ENCODE results near the gene DNASE2. TPM values are rescaled to one million over a fixed set of nuclear protein-coding genes. Genes with fewer than 3 reads are reported as not detected.
A peak's percentile ranks its signal among the peaks of the same experiment; 100 is the strongest.

Gene DNASE2
- total and polyA plus RNA-seq, 3 experiments from 2014 or later = 20.7 to 61.6 (median 22.4) TPM

DNA sequence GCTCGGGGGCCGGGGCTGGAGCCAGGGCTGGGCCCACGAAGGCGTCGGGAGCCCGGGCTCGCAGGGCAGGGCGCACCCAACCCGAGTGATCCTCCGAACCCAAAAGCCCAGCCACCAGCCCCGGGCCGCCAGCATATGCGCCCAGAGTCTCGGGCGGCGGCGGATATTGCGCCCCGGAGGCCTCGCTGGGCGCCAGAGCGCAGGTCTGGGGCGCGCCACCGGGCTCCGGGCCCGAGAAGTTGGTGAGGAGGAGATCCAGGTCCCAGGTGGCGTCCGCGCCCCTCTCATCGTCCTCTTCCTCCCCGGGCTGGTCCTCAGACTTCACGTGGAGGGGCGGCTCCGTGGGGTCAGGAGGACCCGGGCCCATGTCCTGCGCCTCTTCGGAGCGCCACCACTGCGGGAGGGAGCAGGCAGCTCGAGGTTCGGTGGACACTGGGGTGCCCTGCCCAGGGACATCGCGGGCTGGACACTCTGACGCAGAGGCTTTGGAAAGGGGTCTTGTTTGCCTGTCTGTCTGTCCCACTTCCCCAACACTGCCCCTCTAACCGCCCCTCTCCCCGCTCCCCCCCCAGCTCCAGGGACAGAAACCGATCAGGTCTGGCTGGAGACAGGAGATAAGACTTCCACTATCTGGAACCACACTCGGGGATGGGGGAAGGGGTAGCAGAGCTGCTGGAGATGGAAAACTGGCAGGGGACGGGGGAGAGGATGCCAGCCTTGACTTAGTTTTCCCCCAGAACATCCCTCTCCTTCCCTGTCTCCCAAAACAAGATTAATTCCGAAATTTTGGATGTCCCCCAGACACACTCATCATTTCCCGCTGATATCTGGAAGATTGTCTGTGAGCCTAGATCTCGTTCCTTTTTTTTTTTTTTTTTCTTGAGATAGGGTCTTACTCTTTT is 4.8 kb upstream of the DNASE2 start:
- peaks cover 12% of the 10 kb centered on the region for H3K4me1 ChIP-seq (ENCODE audit: insufficient read depth, low read length)
- peaks cover 20 to 38% (median 23%) of the 10 kb centered on the region in 3 donors for H3K4me1 Mint-ChIP-seq
- no peaks in the 10 kb centered on the region for H3K36me3 ChIP-seq (ENCODE audit: insufficient read depth, low read length)
- peak overlapping the region; percentile 25 to 76 (median 61) for H3K4me3 Mint-ChIP-seq
- peak overlapping the region; percentile 57 for H3K4me3 ChIP-seq (ENCODE audit: low read length)
- no peak for DNase-seq
- no peaks in the 10 kb centered on the region for H3K9me3 ChIP-seq (ENCODE audit: low read length)
- H3K27ac ChIP-seq (ENCODE audit: low read depth, low read length) = peak overlapping the region; percentile 81
- peak overlapping the region in 3 of 8 donors; percentile 23 to 72 (median 57) for H3K27ac Mint-ChIP-seq
- no peaks in the 10 kb centered on the region for H3K27me3 ChIP-seq (ENCODE audit: insufficient read depth, low read length, poor library complexity, severe bottlenecking)
- ChIA-PET POLR2A (interaction anchor here (0.8 to 1.4 kb wide), 6 partner anchors 33 to 214 kb away, joined by 3 to 7 read pairs (median 4); partner anchors contain the start of genes CALR, FARSA and SYCE2), CTCF (interaction anchor here (0.6 to 8.4 kb wide), 19 partner anchors 11 to 308 kb away, joined by 3 to 117 read pairs (median 4); partner anchors contain the start of genes DAND5, FARSA, RNASEH2A and SYCE2)
- H3K27me3 Mint-ChIP-seq = peaks cover 0 to 4% of the 10 kb centered on the region in 2 donors
- H3K36me3 Mint-ChIP-seq = peaks cover 0 to 5% (median 0%) of the 10 kb centered on the region in 3 donors
- no peaks in the 10 kb centered on the region for H3K9me3 Mint-ChIP-seq

GRCh38 chr19:12884926-12885748 is 3.9 kb upstream of the DNASE2 start:
- H3K36me3 ChIP-seq (ENCODE audit: insufficient read depth, low read length) = no peaks in the 10 kb centered on the region
- peak overlapping the region; percentile 61 to 89 (median 78) for H3K27ac Mint-ChIP-seq
- POLR2A ChIA-PET = interaction anchor here (0.8 to 1.4 kb wide), 6 partner anchors 34 to 215 kb away, joined by 3 to 7 read pairs (median 4); partner anchors contain the start of genes CALR, FARSA and SYCE2
- H3K27ac ChIP-seq (ENCODE audit: low read depth, low read length) = peak overlapping the region; percentile 81
- H3K4me1 ChIP-seq (ENCODE audit: insufficient read depth, low read length) = peaks cover 15% of the 10 kb centered on the region
- H3K4me3 ChIP-seq (ENCODE audit: low read length) = peak overlapping the region; percentile 57
- H3K4me1 Mint-ChIP-seq = peaks cover 22 to 39% (median 23%) of the 10 kb centered on the region in 3 donors
- H3K4me3 Mint-ChIP-seq = peak overlapping the region; percentile 84 to 93 (median 87)
- no peaks in the 10 kb centered on the region for H3K9me3 Mint-ChIP-seq
- H3K9me3 ChIP-seq (ENCODE audit: low read length) = no peaks in the 10 kb centered on the region
- DNase-seq = peak; percentile 65 to 89 (median 82)
- CTCF ChIA-PET = interaction anchor here (0.6 to 8.4 kb wide), 34 partner anchors 9 to 216 kb away, joined by 3 to 117 read pairs (median 4); partner anchors contain the start of genes DAND5, FARSA, RNASEH2A and SYCE2
- peaks cover 0 to 6% (median 0%) of the 10 kb centered on the region in 3 donors for H3K36me3 Mint-ChIP-seq
- no peaks in the 10 kb centered on the region for H3K27me3 Mint-ChIP-seq
- no peaks in the 10 kb centered on the region for H3K27me3 ChIP-seq (ENCODE audit: insufficient read depth, low read length, poor library complexity, severe bottlenecking)

DNA sequence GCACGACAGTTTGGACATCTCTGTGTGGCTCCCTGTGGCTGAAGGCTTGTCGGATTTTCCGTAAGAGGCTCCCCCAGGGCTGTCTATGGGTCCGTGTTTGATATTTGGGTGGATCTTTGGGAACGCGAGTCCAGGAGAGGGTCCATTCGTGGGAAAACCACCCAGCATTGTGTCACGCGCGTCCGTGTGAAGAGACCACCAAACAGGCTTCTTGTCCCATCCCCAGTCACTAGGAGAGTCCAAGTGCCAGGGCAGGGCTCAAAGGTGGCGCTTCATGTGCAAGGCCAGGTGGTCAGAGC is 3.3 kb upstream of the DNASE2 start:
- H3K4me3 Mint-ChIP-seq = peak overlapping the region; percentile 84 to 93 (median 87)
- no peak for DNase-seq
- H3K27ac Mint-ChIP-seq = peak overlapping the region in 2 of 8 donors; percentile 68 to 89
- no peaks in the 10 kb centered on the region for H3K9me3 Mint-ChIP-seq
- H3K36me3 ChIP-seq (ENCODE audit: insufficient read depth, low read length) = no peaks in the 10 kb centered on the region
- no peaks in the 10 kb centered on the region for H3K27me3 ChIP-seq (ENCODE audit: insufficient read depth, low read length, poor library complexity, severe bottlenecking)
- H3K36me3 Mint-ChIP-seq = peaks cover 0 to 6% (median 0%) of the 10 kb centered on the region in 3 donors
- peaks cover 23 to 41% (median 29%) of the 10 kb centered on the region in 3 donors for H3K4me1 Mint-ChIP-seq
- H3K9me3 ChIP-seq (ENCODE audit: low read length) = no peaks in the 10 kb centered on the region
- peaks cover 17% of the 10 kb centered on the region for H3K4me1 ChIP-seq (ENCODE audit: insufficient read depth, low read length)
- H3K4me3 ChIP-seq (ENCODE audit: low read length) = peak overlapping the region; percentile 57
- CTCF ChIA-PET = interaction anchor here (0.6 to 8.4 kb wide), 31 partner anchors 8 to 216 kb away, joined by 3 to 117 read pairs (median 4); partner anchors contain the start of genes DAND5, FARSA, RNASEH2A and SYCE2
- peak overlapping the region; percentile 81 for H3K27ac ChIP-seq (ENCODE audit: low read depth, low read length)
- no peaks in the 10 kb centered on the region for H3K27me3 Mint-ChIP-seq
- POLR2A ChIA-PET = interaction anchor here (0.9 to 1.4 kb wide), 5 partner anchors 35 to 216 kb away, joined by 3 to 7 read pairs (median 4); partner anchors contain the start of genes CALR and SYCE2

DNA sequence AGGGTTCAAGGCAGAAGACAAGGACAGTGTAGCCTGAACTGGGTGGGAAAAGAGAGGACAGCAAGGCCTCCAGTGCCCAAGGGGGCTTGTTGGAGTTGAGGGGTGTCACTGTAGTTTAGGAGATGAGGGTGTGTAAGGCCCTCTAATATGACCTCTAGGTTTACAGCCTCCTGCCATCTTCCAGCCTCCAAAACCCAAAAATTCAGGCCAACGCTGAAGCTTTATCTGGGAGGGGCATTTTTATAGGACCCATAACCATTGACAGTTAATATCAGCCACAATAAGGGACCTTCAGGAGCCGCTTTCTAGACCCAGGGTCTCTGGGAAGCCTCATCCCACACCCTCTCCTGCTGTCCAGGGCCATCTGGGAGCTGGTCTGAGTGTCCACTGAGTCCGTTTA is 3.0 kb upstream of the DNASE2 start:
- Histone ChIP-seq H3K36me3 (ENCODE audit: insufficient read depth, low read length) (no peaks in the 10 kb centered on the region), H3K4me1 (ENCODE audit: insufficient read depth, low read length) (peaks cover 17% of the 10 kb centered on the region), H3K4me3 (ENCODE audit: low read length) (peak overlapping the region; percentile 57), H3K9me3 (ENCODE audit: low read length) (no peaks in the 10 kb centered on the region), H3K27me3 (ENCODE audit: insufficient read depth, low read length, poor library complexity, severe bottlenecking) (no peaks in the 10 kb centered on the region), H3K27ac (ENCODE audit: low read depth, low read length) (peak overlapping the region; percentile 81)
- Mint-ChIP-seq H3K36me3 (peaks cover 0 to 8% (median 0%) of the 10 kb centered on the region in 3 donors), H3K4me3 (peak overlapping the region in 4 of 7 donors; percentile 29 to 85 (median 52)), H3K27ac (no peak overlapping the region), H3K9me3 (no peaks in the 10 kb centered on the region), H3K4me1 (peaks cover 23 to 43% (median 30%) of the 10 kb centered on the region in 3 donors), H3K27me3 (no peaks in the 10 kb centered on the region)
- no peak for DNase-seq
- CTCF ChIA-PET = interaction anchor here (1.2 to 8.4 kb wide), 5 partner anchors 36 to 124 kb away, joined by 3 to 117 read pairs (median 5); partner anchors contain the start of gene DAND5
- POLR2A ChIA-PET = no interaction called here

DNA sequence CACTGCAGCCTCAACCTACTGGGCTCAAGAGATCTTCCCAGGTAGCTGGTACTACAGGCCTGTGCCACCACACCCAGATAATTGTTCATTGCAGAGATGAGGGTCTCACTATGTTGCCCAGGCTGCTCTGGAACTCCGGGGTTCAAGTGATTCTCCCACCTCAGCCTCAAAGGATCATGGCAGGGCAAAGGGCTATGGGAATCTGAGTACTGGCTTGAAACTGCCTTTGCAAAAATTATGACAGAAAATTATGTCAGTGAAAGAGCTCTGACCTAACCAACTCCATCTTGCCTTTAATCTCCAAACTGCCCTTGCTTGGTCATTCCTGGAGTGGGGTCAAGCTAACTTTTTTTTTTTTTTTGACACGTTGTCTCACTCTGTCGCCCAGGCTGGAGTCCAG is 1.3 kb upstream of the DNASE2 start:
- H3K36me3 ChIP-seq (ENCODE audit: insufficient read depth, low read length) = peaks cover 9% of the 10 kb centered on the region
- ChIA-PET POLR2A (no interaction called here), CTCF (interaction anchor here (0.8 to 8.4 kb wide), 6 partner anchors 8 to 212 kb away, joined by 3 to 117 read pairs (median 4); no protein-coding TSS in a partner anchor)
- H3K27me3 ChIP-seq (ENCODE audit: insufficient read depth, low read length, poor library complexity, severe bottlenecking) = no peaks in the 10 kb centered on the region
- H3K4me1 ChIP-seq (ENCODE audit: insufficient read depth, low read length) = peaks cover 17% of the 10 kb centered on the region
- Mint-ChIP-seq H3K4me3 (peak overlapping the region; percentile 49 to 96 (median 88)), H3K9me3 (no peaks in the 10 kb centered on the region), H3K27ac (peak overlapping the region in 3 of 8 donors; percentile 56 to 79 (median 64)), H3K4me1 (peaks cover 24 to 43% (median 30%) of the 10 kb centered on the region in 3 donors), H3K27me3 (no peaks in the 10 kb centered on the region), H3K36me3 (peaks cover 0 to 19% (median 0%) of the 10 kb centered on the region in 3 donors)
- H3K9me3 ChIP-seq (ENCODE audit: low read length) = no peaks in the 10 kb centered on the region
- no peak for DNase-seq
- H3K4me3 ChIP-seq (ENCODE audit: low read length) = no peak overlapping the region
- H3K27ac ChIP-seq (ENCODE audit: low read depth, low read length) = peak overlapping the region; percentile 83

- H3K27ac ChIP-seq (ENCODE audit: low read depth, low read length) = peak overlapping the region; percentile 83
- ChIA-PET POLR2A (interaction anchor here (0.7 to 2.0 kb wide), 4 partner anchors 11 to 85 kb away, joined by 3 to 8 read pairs (median 4); partner anchors contain the start of gene GCDH), CTCF (interaction anchor here (0.8 to 8.4 kb wide), 6 partner anchors 10 to 204 kb away, joined by 3 to 117 read pairs (median 3); no protein-coding TSS in a partner anchor)
- Mint-ChIP-seq H3K27ac (peak overlapping the region; percentile 63 to 96 (median 92)), H3K9me3 (no peaks in the 10 kb centered on the region), H3K4me3 (peak overlapping the region; percentile 87 to 96 (median 89)), H3K4me1 (peaks cover 23 to 36% (median 25%) of the 10 kb centered on the region in 3 donors), H3K27me3 (no peaks in the 10 kb centered on the region), H3K36me3 (peaks cover 0 to 32% (median 0%) of the 10 kb centered on the region in 3 donors)
- no peaks in the 10 kb centered on the region for H3K27me3 ChIP-seq (ENCODE audit: insufficient read depth, low read length, poor library complexity, severe bottlenecking)
- peaks cover 17% of the 10 kb centered on the region for H3K4me1 ChIP-seq (ENCODE audit: insufficient read depth, low read length)
- peak in 1 of 5 donors; percentile 45 for DNase-seq
- H3K9me3 ChIP-seq (ENCODE audit: low read length) = no peaks in the 10 kb centered on the region
- H3K36me3 ChIP-seq (ENCODE audit: insufficient read depth, low read length) = peaks cover 14% of the 10 kb centered on the region
- H3K4me3 ChIP-seq (ENCODE audit: low read length) = peak overlapping the region; percentile 89
Observed at GRCh38 chr19:12880551-12881171, 588 bp downstream of the DNASE2 start.

DNA sequence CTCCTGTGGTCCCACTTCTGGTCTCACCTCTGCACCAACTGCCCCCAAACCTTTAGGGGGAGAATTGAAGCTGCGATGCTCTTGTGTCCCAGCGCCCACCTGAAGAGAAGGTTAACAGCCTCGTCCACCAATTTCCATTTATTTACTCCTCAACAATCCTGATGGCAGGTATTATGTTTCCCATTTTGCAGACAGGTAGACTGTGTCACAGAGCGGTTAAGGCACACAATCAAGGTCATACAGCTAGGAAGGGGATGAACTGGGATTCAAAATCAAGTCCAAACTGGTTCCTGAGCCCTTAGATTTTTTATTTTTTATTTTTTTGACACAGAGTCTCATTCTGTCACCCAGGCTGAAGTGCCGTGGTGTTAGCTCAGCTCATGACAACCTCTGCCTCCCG is 6.2 kb downstream of the DNASE2 start:
- no peak for DNase-seq
- Histone ChIP-seq H3K9me3 (ENCODE audit: low read length) (no peaks in the 10 kb centered on the region), H3K4me1 (ENCODE audit: insufficient read depth, low read length) (peaks cover 1% of the 10 kb centered on the region), H3K27ac (ENCODE audit: low read depth, low read length) (no peak overlapping the region), H3K36me3 (ENCODE audit: insufficient read depth, low read length) (peaks cover 14% of the 10 kb centered on the region), H3K4me3 (ENCODE audit: low read length) (no peak overlapping the region), H3K27me3 (ENCODE audit: insufficient read depth, low read length, poor library complexity, severe bottlenecking) (no peaks in the 10 kb centered on the region)
- H3K27me3 Mint-ChIP-seq = peaks cover 0 to 2% of the 10 kb centered on the region in 2 donors
- peaks cover 9 to 40% (median 11%) of the 10 kb centered on the region in 3 donors for H3K36me3 Mint-ChIP-seq
- CTCF ChIA-PET = interaction anchor here (1.2 kb wide), 1 partner anchor 10 kb away, joined by 3 read pairs; no protein-coding TSS in a partner anchor
- no peaks in the 10 kb centered on the region for H3K9me3 Mint-ChIP-seq
- H3K27ac Mint-ChIP-seq = peak overlapping the region in 1 of 8 donors; percentile 77
- H3K4me3 Mint-ChIP-seq = no peak overlapping the region
- peaks cover 9 to 15% (median 14%) of the 10 kb centered on the region in 3 donors for H3K4me1 Mint-ChIP-seq
- POLR2A ChIA-PET = interaction anchor here (2.3 kb wide), 1 partner anchor 15 kb away, joined by 4 read pairs; the partner anchor contains the start of gene GCDH
